Right lobe of liver (tissue), 6 donors: ENCODE results near the gene KATNBL1. TPM values are rescaled to one million over a fixed set of nuclear protein-coding genes. Genes with fewer than 3 reads are reported as not detected.

Experiments used
- ATAC-seq, 4 donors: fragments of 200-7000 bp; cut with Tn5 transposase; one replicate each; pipeline ENCODE4 v1.9.1; 2020; ENCODE audit warnings: mild to moderate bottlenecking in 4 of 4, moderate library complexity in 4 of 4
- DNase-seq, 3 donors: peaks; one replicate each; pipeline ENCODE4 v3.0.0-alpha.2; 2020
- H3K27ac ChIP-seq, 3 donors: fragments of 200-600 bp; one replicate each; pipeline ENCODE4 v1.8.0; 2022
- H3K27me3 ChIP-seq, 2 donors: fragments of 200-600 bp; one replicate each; pipeline ENCODE4 v1.8.0; 2022
- H3K36me3 ChIP-seq, 4 donors: fragments of 200-600 bp; sonication (generic) in 1 of 4; one replicate each; pipeline versions ENCODE4 v1.5.1 to v1.8.0; 2017 to 2022; ENCODE audit warnings: control low read depth in 1 of 4
- H3K4me1 ChIP-seq, 4 donors: fragments of 200-600 bp; sonication (generic) in 1 of 4; one replicate each; pipeline versions ENCODE4 v1.5.1 to v1.8.0; 2017 to 2022; ENCODE audit warnings: control low read depth in 1 of 4
- H3K4me3 ChIP-seq, 3 donors: fragments of 200-600 bp; one replicate each; pipeline ENCODE4 v1.8.0; 2022
- H3K9me3 ChIP-seq, 4 donors: fragments of 200-600 bp; sonication (generic) in 1 of 4; one replicate each; pipeline versions ENCODE4 v1.5.1 to v1.8.0; 2017 to 2022; ENCODE audit warnings: control low read depth in 1 of 4
- POLR2A ChIP-seq: fragments of 450-650 bp; IDR thresholded peaks from one replicate; pipeline ENCODE4 v1.6.1; 2017; ENCODE audit warnings: antibody characterized with exemption, mild to moderate bottlenecking
- WGBS: methylation state at CpG from one replicate; pipeline ENCODE4 v1.1.6; 2018; ENCODE audit warnings: low coverage, low lambda C conversion rate; ENCODE audit not compliant: insufficient coverage; ENCODE audit errors: missing lambda C conversion rate; 5-methylcytosine and 5-hydroxymethylcytosine counted together
- intact Hi-C, 2 donors: fragments of 100-400 bp; cut with DNase I; formaldehyde crosslinking; loops; one replicate each; pipeline versions ENCODE4 v1.11.2 to v1.14.1; 2022
- total RNA-seq, 6 experiments: library from RNA; depleted of rRNA in 2 of 6; stranded (reverse); fragments of >200 nt in 2 of 6; fragmentation: NEBNext Ultra II Directional in 3 of 6; extraction: Animal tissue kit (Norgen Biotek cat#: 25700) in 3 of 6; gene quantifications; one replicate each; pipeline versions ENCODE4 v1.1.0 to v1.2.4, GENCODE V29; 2016 to 2023
- TF ChIP-seq, protein P1 (sequence below), 4 donors: fragments of 200-600 bp in 3 of 4; fragments of 450-650 bp in 1 of 4; IDR thresholded peaks; one replicate each; pipeline versions ENCODE4 v1.5.1 to v1.8.0; 2016 to 2022; ENCODE audit warnings: antibody characterized with exemption in 4 of 4, mild to moderate bottlenecking in 2 of 4
- donor health status: DM: no; HTN: yes; CAD: no.
- donor health status: DM: no; HTN: no; CAD: no.
- donor health status: DM: no; HTN: no; CAD: no.
- donor health status: DM: no; HTN: yes; CAD: no.
- donor health status: DM: no; HTN: yes; CAD: no.

KATNBL1 gene
- total RNA-seq, 6 experiments from 2014 or later, result 12.4 to 22.4 (median 17.6) TPM

GRCh38 chr15:34154725-34155204 is 55.1 kb downstream of the KATNBL1 start:
- Histone ChIP-seq H3K4me1 (no peaks in the 10 kb centered on the region), H3K27me3 (no peaks in the 10 kb centered on the region), H3K4me3 (no peak overlapping the region), H3K27ac (no peak overlapping the region), H3K9me3 (peaks cover 0 to 11% (median 0%) of the 10 kb centered on the region in 4 donors), H3K36me3 (peaks cover 0 to 7% (median 2%) of the 10 kb centered on the region in 4 donors)
- DNase-seq (no peak), ATAC-seq (no peak)
- WGBS, result 92% methylated on average over 6 of the region's 7 CpGs
- TF ChIP-seq, protein P1, sequence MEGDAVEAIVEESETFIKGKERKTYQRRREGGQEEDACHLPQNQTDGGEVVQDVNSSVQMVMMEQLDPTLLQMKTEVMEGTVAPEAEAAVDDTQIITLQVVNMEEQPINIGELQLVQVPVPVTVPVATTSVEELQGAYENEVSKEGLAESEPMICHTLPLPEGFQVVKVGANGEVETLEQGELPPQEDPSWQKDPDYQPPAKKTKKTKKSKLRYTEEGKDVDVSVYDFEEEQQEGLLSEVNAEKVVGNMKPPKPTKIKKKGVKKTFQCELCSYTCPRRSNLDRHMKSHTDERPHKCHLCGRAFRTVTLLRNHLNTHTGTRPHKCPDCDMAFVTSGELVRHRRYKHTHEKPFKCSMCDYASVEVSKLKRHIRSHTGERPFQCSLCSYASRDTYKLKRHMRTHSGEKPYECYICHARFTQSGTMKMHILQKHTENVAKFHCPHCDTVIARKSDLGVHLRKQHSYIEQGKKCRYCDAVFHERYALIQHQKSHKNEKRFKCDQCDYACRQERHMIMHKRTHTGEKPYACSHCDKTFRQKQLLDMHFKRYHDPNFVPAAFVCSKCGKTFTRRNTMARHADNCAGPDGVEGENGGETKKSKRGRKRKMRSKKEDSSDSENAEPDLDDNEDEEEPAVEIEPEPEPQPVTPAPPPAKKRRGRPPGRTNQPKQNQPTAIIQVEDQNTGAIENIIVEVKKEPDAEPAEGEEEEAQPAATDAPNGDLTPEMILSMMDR (IDR thresholded peaks at IDR 0.05), result no peak
- no peak for TF ChIP-seq POLR2A
- intact Hi-C loops, result no loop called here

DNA sequence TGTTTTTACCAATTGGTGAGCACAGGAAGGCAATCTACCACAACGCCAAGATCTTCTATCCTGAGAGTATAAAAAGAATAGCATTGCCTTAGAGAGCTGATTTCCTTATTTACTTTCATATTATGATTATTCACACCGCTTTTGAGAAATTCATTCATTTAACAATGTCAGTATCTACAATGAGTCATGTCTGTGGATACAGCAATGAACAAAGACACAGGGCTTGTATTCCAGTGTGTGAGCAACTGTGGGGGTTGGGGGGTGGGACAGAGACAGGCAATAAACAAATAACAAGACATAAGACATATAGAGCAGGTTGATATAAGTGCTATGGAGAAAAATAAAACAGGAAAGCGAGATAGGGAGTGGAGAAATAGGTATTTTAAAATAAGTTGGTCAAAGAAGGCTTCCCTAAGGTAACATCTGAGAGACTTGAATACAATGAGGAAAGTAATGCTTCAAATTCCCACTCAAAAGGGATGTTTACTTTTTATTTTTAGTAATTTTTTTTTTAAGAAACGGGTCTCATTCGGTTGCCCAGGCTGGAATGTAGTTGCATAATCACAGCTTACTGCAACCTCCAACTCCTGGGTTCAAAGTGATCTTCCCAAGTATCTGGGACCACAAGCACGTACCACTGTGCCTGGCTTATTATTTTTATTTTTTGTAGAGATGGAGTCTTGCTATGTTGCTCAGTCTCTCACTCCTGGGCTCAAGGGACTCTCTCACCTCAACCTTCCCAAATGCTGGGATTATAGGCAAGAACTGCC is 62.3 kb downstream of the KATNBL1 start:
- ATAC-seq, result peak in 1 of 4 donors; percentile 25
- no peaks in the 10 kb centered on the region for H3K9me3 ChIP-seq
- 60% methylated on average over 5 of the region's 6 CpGs for WGBS
- H3K4me1 ChIP-seq, result peaks cover 0 to 8% (median 0%) of the 10 kb centered on the region in 4 donors
- no peak for DNase-seq
- no peaks in the 10 kb centered on the region for H3K27me3 ChIP-seq
- intact Hi-C loops, result no loop called here
- H3K36me3 ChIP-seq, result peaks cover 0 to 6% (median 2%) of the 10 kb centered on the region in 4 donors
- no peak overlapping the region for H3K4me3 ChIP-seq
- no peak for TF ChIP-seq POLR2A
- TF ChIP-seq, protein P1 (IDR thresholded peaks at IDR 0.05), result no peak
- no peak overlapping the region for H3K27ac ChIP-seq

DNA sequence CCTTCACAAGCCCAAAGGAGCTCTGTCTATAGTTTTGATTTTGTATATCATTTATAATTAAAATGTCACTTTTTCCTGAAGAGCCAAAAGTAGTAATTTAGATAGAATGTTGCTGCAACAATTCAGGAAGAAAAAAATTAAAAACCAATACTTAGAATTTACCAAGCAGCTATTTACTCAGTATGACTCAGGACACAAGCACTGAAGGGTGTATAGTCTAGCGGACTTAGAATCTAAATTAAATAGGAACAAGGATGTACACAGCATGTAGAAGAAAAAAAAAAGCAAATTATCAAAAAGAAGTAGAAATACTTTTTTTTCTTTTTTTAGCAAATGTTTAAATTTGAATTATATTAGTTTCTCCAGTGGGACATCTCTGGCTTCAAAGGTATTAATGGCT is 76.4 kb downstream of the KATNBL1 start:
- Histone ChIP-seq H3K4me3 (no peak overlapping the region), H3K9me3 (no peaks in the 10 kb centered on the region), H3K27ac (no peak overlapping the region), H3K4me1 (no peaks in the 10 kb centered on the region), H3K27me3 (no peaks in the 10 kb centered on the region), H3K36me3 (no peaks in the 10 kb centered on the region)
- 85% methylated on average over 1 of the region's 1 CpG for WGBS
- ATAC-seq (no peak), DNase-seq (no peak)
- TF ChIP-seq, protein P1 (IDR thresholded peaks at IDR 0.05), result no peak
- TF ChIP-seq POLR2A, result no peak
- intact Hi-C loops, result no loop called here

DNA sequence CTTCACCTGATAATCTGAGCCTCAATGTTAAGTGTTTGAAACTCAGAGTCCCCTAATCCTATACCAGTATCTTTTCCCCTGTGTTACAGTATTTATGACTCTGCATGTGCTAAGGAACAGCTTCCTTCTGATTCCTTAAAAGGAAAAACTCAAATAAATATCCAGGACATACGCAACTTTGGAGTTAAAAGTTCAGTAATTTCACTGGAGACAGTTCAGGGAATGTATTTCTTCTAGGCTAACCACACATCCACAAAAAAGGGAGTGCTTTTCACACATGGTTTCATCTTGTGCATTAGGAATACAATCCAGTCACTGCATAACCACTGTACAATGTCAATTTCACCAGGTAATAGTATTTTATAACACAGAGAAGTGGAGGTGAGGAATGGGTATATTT is 77.0 kb downstream of the KATNBL1 start:
- H3K36me3 ChIP-seq, result no peaks in the 10 kb centered on the region
- intact Hi-C loops, result no loop called here
- H3K4me1 ChIP-seq, result no peaks in the 10 kb centered on the region
- no peak for ATAC-seq
- WGBS, result 100% methylated on average over 1 of the region's 1 CpG
- H3K27me3 ChIP-seq, result no peaks in the 10 kb centered on the region
- TF ChIP-seq POLR2A, result no peak
- TF ChIP-seq, protein P1 (IDR thresholded peaks at IDR 0.05), result no peak
- DNase-seq, result no peak
- H3K4me3 ChIP-seq, result no peak overlapping the region
- no peak overlapping the region for H3K27ac ChIP-seq
- no peaks in the 10 kb centered on the region for H3K9me3 ChIP-seq
